Measurements from ENCODE around the gene RNF8. TPM values are rescaled to one million over a fixed set of nuclear protein-coding genes. Genes with fewer than 3 reads are reported as not detected.
A peak's percentile ranks its signal among the peaks of the same experiment; 100 is the strongest.

The RNF8 gene
- total and polyA plus RNA-seq, 9 of the 15 experiments (the other 6 are each of a cell fraction or from before 2014, with no cell fraction given), result 10.6 to 47.0 (median 37.5) TPM

DNA sequence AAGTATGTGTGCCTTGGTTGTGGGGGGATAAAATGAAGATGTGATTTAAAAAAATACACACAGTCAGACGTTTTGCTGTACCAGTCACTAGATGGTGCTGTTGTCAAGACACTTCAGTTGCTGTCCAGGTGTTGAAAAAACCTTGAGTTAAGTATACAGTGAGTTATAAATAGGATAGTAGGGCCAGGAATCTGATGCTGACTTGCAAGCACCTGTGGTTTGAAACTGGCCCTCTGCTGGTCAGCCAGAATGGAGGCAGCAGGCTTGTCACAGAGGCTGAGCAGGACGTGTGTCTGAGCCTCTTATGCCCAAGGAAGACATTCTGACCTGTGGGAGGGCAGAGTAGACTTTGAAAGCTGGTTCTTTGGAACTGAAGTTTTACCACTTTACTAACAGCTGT, 27.8 kb downstream of the RNF8 start (continued):
- TF ChIP-seq SP1 (CRISPR knock-in tag; IDR thresholded peaks at IDR 0.05), result no peak
- TF ChIP-seq GATAD2B (IDR thresholded peaks at IDR 0.05; ENCODE audit: borderline replicate concordance), result no peak
- no peak for TF ChIP-seq EWSR1 (IDR thresholded peaks at IDR 0.05; ENCODE audit: borderline replicate concordance, low read depth, partially characterized antibody)
- TF ChIP-seq MIER1 (IDR thresholded peaks at IDR 0.05; ENCODE audit: low read depth), result no peak
- TF ChIP-seq CREB1 (IDR thresholded peaks at IDR 0.05), result no peak
- no peak for TF ChIP-seq CREB1 (CRISPR knock-in tag; IDR thresholded peaks at IDR 0.05)
- peak; percentile 28; the same call in 1 of the 2 replicates for TF ChIP-seq EHMT2 (IDR thresholded peaks at IDR 0.05)
- TF ChIP-seq SIN3A (IDR thresholded peaks at IDR 0.05; ENCODE audit: borderline replicate concordance in 2 of 2, control insufficient read depth in 1 of 2, low read depth in 2 of 2, low read length in 2 of 2), result no peak
- TF ChIP-seq ETV1 (tag; conservative IDR thresholded peaks at IDR 0.05; ENCODE audit: low read depth), result no peak
- no peak for TF ChIP-seq PYGO2 (tag; IDR thresholded peaks at IDR 0.05)
- TF ChIP-seq, protein P1, sequence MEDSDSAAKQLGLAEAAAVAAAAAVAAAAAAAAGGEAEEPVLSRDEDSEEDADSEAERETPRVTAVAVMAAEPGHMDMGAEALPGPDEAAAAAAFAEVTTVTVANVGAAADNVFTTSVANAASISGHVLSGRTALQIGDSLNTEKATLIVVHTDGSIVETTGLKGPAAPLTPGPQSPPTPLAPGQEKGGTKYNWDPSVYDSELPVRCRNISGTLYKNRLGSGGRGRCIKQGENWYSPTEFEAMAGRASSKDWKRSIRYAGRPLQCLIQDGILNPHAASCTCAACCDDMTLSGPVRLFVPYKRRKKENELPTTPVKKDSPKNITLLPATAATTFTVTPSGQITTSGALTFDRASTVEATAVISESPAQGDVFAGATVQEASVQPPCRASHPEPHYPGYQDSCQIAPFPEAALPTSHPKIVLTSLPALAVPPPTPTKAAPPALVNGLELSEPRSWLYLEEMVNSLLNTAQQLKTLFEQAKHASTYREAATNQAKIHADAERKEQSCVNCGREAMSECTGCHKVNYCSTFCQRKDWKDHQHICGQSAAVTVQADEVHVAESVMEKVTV (CRISPR knock-in tag; IDR thresholded peaks at IDR 0.05), result peak; percentile 49; the same call in 1 of the 2 replicates
- TF ChIP-seq, protein P2, sequence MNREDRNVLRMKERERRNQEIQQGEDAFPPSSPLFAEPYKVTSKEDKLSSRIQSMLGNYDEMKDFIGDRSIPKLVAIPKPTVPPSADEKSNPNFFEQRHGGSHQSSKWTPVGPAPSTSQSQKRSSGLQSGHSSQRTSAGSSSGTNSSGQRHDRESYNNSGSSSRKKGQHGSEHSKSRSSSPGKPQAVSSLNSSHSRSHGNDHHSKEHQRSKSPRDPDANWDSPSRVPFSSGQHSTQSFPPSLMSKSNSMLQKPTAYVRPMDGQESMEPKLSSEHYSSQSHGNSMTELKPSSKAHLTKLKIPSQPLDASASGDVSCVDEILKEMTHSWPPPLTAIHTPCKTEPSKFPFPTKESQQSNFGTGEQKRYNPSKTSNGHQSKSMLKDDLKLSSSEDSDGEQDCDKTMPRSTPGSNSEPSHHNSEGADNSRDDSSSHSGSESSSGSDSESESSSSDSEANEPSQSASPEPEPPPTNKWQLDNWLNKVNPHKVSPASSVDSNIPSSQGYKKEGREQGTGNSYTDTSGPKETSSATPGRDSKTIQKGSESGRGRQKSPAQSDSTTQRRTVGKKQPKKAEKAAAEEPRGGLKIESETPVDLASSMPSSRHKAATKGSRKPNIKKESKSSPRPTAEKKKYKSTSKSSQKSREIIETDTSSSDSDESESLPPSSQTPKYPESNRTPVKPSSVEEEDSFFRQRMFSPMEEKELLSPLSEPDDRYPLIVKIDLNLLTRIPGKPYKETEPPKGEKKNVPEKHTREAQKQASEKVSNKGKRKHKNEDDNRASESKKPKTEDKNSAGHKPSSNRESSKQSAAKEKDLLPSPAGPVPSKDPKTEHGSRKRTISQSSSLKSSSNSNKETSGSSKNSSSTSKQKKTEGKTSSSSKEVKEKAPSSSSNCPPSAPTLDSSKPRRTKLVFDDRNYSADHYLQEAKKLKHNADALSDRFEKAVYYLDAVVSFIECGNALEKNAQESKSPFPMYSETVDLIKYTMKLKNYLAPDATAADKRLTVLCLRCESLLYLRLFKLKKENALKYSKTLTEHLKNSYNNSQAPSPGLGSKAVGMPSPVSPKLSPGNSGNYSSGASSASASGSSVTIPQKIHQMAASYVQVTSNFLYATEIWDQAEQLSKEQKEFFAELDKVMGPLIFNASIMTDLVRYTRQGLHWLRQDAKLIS (CRISPR knock-in tag; IDR thresholded peaks at IDR 0.05), result no peak
- no peak for TF ChIP-seq ZBTB1 (CRISPR knock-in tag; IDR thresholded peaks at IDR 0.05; ENCODE audit: borderline replicate concordance, low read depth)
- no peak for TF ChIP-seq ETV6 (IDR thresholded peaks at IDR 0.05; ENCODE audit: borderline replicate concordance in 1 of 2, low read depth in 2 of 2, low read length in 1 of 2)
- TF ChIP-seq ETV6 (CRISPR knock-in tag; IDR thresholded peaks at IDR 0.05; ENCODE audit: borderline replicate concordance), result no peak
- TF ChIP-seq, protein P3, sequence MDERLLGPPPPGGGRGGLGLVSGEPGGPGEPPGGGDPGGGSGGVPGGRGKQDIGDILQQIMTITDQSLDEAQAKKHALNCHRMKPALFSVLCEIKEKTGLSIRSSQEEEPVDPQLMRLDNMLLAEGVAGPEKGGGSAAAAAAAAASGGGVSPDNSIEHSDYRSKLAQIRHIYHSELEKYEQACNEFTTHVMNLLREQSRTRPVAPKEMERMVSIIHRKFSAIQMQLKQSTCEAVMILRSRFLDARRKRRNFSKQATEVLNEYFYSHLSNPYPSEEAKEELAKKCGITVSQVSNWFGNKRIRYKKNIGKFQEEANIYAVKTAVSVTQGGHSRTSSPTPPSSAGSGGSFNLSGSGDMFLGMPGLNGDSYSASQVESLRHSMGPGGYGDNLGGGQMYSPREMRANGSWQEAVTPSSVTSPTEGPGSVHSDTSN (CRISPR knock-in tag; IDR thresholded peaks at IDR 0.05; ENCODE audit: low read depth), result no peak
- TF ChIP-seq, protein P3 (tag; conservative IDR thresholded peaks at IDR 0.05; ENCODE audit: low read depth), result no peak
- no peak for TF ChIP-seq RBM25 (IDR thresholded peaks at IDR 0.05; ENCODE audit: low read depth, low read length, severe bottlenecking)
- no peak for TF ChIP-seq HDGF (IDR thresholded peaks at IDR 0.05)
- no peak for TF ChIP-seq CBX5 (IDR thresholded peaks at IDR 0.05; ENCODE audit: borderline replicate concordance, low read depth)
- TF ChIP-seq SAFB2 (IDR thresholded peaks at IDR 0.05; ENCODE audit: borderline replicate concordance, low read depth, low read length, severe bottlenecking), result no peak
- no peak for TF ChIP-seq GTF2F1 (IDR thresholded peaks at IDR 0.05; ENCODE audit: low read depth, low read length)
